Cardiac fibroblast (primary cell): Measurements from ENCODE around the gene ABL2.
"Not testable (repeated sequence)": the region's sequence is repeated elsewhere in the genome, so short reads cannot be mapped to it uniquely, and the experiment has no call there.

Source experiments
- DNase-seq, 2 donors: peaks; one replicate each; pipeline versions ENCODE4 v3.0.0 to v3.0.0-alpha.2; 2010; ENCODE audit warnings: low read depth in 2 of 2
- H3K4me3 ChIP-seq, 2 donors: replicated peaks in 1 of 2; 1 replicate in 1 of 2; 2 replicates in 1 of 2; pipeline ENCODE4 v1.5.1; 2011; ENCODE audit warnings: low read depth in 2 of 2, low read length in 2 of 2, mild to moderate bottlenecking in 2 of 2, moderate library complexity in 1 of 2
- CTCF ChIP-seq: IDR thresholded peaks from one replicate; pipeline ENCODE4 v1.5.1; 2011; ENCODE audit warnings: low read depth, mild to moderate bottlenecking, low read length, inconsistent platforms

ABL2 gene

GRCh38 chr1:179146911-179147310, 82.6 kb downstream of the ABL2 start:
- TF ChIP-seq CTCF: no peak
- DNase-seq: peak in 1 of 2 donors; percentile 75
- no peak overlapping the region for H3K4me3 ChIP-seq

- no peak overlapping the region for H3K4me3 ChIP-seq
- no peak for TF ChIP-seq CTCF
- no peak for DNase-seq
Measured at GRCh38 chr1:179146476-179146875, 83.0 kb downstream of the ABL2 start.

GRCh38 chr1:179145521-179145920, 84.0 kb downstream of the ABL2 start:
- DNase-seq: no peak
- TF ChIP-seq CTCF: no peak
- H3K4me3 ChIP-seq: no peak overlapping the region

GRCh38 chr1:179144626-179145025, 84.9 kb downstream of the ABL2 start:
- TF ChIP-seq CTCF: no peak
- no peak overlapping the region for H3K4me3 ChIP-seq
- peak in 1 of 2 donors; percentile 69 for DNase-seq

- H3K4me3 ChIP-seq: no peak overlapping the region
- TF ChIP-seq CTCF: no peak
- peak; percentile 91 to 98 for DNase-seq
Measured at GRCh38 chr1:179143322-179143721, 86.2 kb downstream of the ABL2 start.

GRCh38 chr1:179142889-179143299, 86.6 kb downstream of the ABL2 start:
- peak; percentile 96 to 99 for DNase-seq
- peak overlapping the region; percentile 42 to 63 for H3K4me3 ChIP-seq
- TF ChIP-seq CTCF: no peak

GRCh38 chr1:179141592-179142251, 87.8 kb downstream of the ABL2 start:
- DNase-seq: peak; percentile 70 to 90
- TF ChIP-seq CTCF: no peak
- peak overlapping the region; percentile 42 to 63 for H3K4me3 ChIP-seq

- not testable (repeated sequence) for H3K4me3 ChIP-seq, DNase-seq
Measured at GRCh38 chr1:179138755-179139154, 90.7 kb downstream of the ABL2 start.
